Kidney (tissue), 14 donors: ENCODE data around the gene MCL1. TPM values are rescaled to one million over a fixed set of nuclear protein-coding genes. Genes with fewer than 3 reads are reported as not detected.

Source experiments
- DNase-seq, 5 donors: peaks; one replicate each; pipeline ENCODE4 v3.0.0-alpha.2; 2013 to 2020
- FAIRE-seq: peaks from 2 replicates; lab custom pipeline; 2012; peaks lifted over from hg19 to GRCh38; lab: Jason Lieb, UNC
- H3K27ac ChIP-seq, 2 donors: one replicate each; pipeline ENCODE4 v1.7.0; 2013; ENCODE audit warnings: low read depth in 2 of 2, low read length in 2 of 2, inconsistent platforms in 1 of 2
- H3K27me3 ChIP-seq: one replicate; pipeline ENCODE4 v1.7.1; 2013; ENCODE audit warnings: low read length, inconsistent platforms; ENCODE audit not compliant: control insufficient read depth, insufficient read depth
- H3K36me3 ChIP-seq, 3 donors: one replicate each; pipeline versions ENCODE4 v1.7.0 to v1.7.1; 2013; ENCODE audit warnings: low read length in 3 of 3, control low read depth in 1 of 3, inconsistent platforms in 1 of 3; ENCODE audit not compliant: insufficient read depth in 3 of 3, control insufficient read depth in 2 of 3
- H3K4me1 ChIP-seq, 3 donors: one replicate each; pipeline versions ENCODE4 v1.7.0 to v1.7.1; 2013; ENCODE audit warnings: low read length in 3 of 3, inconsistent platforms in 1 of 3, low read depth in 1 of 3; ENCODE audit not compliant: control insufficient read depth in 2 of 3, insufficient read depth in 2 of 3
- H3K4me3 ChIP-seq, 3 donors: one replicate each; pipeline versions ENCODE4 v1.7.0 to v1.8.1; 2013; ENCODE audit warnings: low read length in 3 of 3, control low read depth in 1 of 3, inconsistent platforms in 1 of 3
- H3K9ac ChIP-seq, 3 donors: one replicate each; pipeline versions ENCODE4 v1.7.0 to v1.7.1; 2013; ENCODE audit warnings: low read length in 3 of 3, control low read depth in 1 of 3, inconsistent platforms in 1 of 3
- H3K9me3 ChIP-seq, 3 donors: one replicate each; pipeline versions ENCODE4 v1.7.0 to v1.7.1; 2013; ENCODE audit warnings: low read length in 3 of 3, control low read depth in 1 of 3, inconsistent platforms in 1 of 3; ENCODE audit not compliant: control insufficient read depth in 2 of 3, insufficient read depth in 1 of 3
- intact Hi-C: fragments of 100-400 bp; cut with DNase I; formaldehyde crosslinking; loops from one replicate; pipeline ENCODE4 v1.11.1; 2022
- polyA plus RNA-seq: library from polyadenylated mRNA; stranded (reverse); fragments of 350-450 nt; fragmentation: Illumina TruSeq; extraction: RNeasy Lipid Tissue Mini Kit (QIAGEN cat#74804); gene quantifications from one replicate; pipeline ENCODE4 v1.2.3, GENCODE V29; 2014; ENCODE audit warnings: low read depth, low replicate concordance; ENCODE audit not compliant: insufficient read depth
- total RNA-seq: library from RNA; stranded (reverse); fragmentation: NEBNext Ultra II Directional; extraction: Animal tissue kit (Norgen Biotek cat#: 25700); gene quantifications from one replicate; pipeline ENCODE4 v1.2.1, GENCODE V29; 2021
- TF ChIP-seq, protein P1 (sequence below): IDR thresholded peaks from 3 replicates; pipeline ENCODE4 v1.5.1; 2012; ENCODE audit warnings: mild to moderate bottlenecking, moderate library complexity, borderline replicate concordance; ENCODE audit not compliant: insufficient read depth; ENCODE audit errors: extremely low read depth
- donor health status: control.
- donor health status: control.
- donor health status: control.
- donor health status: control.
- donor health status: control.
- donor health status: DM: yes; HTN: yes; CAD: no.
- donor health status: Normal renal cell carcinoma (clear cell type).

The MCL1 gene
- total and polyA plus RNA-seq, 2 donors from 2014 or later: 79.5 to 253 TPM

DNA sequence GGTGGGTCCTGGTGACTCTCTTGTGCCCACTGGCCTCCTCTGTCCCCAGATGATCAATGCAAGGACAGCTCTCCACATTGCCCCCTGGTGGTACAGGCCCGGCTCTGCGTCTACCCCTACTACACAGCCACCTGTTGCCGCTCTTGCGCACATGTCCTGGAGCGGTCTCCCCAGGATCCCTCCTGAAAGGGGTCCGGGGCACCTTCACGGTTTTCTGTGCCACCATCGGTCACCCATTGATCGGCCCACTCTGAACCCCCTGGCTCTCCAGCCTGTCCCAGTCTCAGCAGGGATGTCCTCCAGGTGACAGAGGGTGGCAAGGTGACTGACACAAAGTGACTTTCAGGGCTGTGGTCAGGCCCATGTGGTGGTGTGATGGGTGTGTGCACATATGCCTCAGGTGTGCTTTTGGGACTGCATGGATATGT is 19.4 kb downstream of the MCL1 start:
- H3K9ac ChIP-seq: peak overlapping the region in 2 of 3 donors; percentile 75 to 99
- H3K27ac ChIP-seq: peak overlapping the region; percentile 100
- intact Hi-C loops: no loop called here
- peak; percentile 77 to 89 (median 84) for DNase-seq
- peak overlapping the region in 2 of 3 donors; percentile 74 to 85 for H3K4me3 ChIP-seq
- no peaks in the 10 kb centered on the region for H3K9me3 ChIP-seq
- peaks cover 4 to 5% (median 4%) of the 10 kb centered on the region in 3 donors for H3K36me3 ChIP-seq
- TF ChIP-seq, protein P1, sequence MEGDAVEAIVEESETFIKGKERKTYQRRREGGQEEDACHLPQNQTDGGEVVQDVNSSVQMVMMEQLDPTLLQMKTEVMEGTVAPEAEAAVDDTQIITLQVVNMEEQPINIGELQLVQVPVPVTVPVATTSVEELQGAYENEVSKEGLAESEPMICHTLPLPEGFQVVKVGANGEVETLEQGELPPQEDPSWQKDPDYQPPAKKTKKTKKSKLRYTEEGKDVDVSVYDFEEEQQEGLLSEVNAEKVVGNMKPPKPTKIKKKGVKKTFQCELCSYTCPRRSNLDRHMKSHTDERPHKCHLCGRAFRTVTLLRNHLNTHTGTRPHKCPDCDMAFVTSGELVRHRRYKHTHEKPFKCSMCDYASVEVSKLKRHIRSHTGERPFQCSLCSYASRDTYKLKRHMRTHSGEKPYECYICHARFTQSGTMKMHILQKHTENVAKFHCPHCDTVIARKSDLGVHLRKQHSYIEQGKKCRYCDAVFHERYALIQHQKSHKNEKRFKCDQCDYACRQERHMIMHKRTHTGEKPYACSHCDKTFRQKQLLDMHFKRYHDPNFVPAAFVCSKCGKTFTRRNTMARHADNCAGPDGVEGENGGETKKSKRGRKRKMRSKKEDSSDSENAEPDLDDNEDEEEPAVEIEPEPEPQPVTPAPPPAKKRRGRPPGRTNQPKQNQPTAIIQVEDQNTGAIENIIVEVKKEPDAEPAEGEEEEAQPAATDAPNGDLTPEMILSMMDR: peak; percentile 90
- H3K27me3 ChIP-seq: no peaks in the 10 kb centered on the region
- FAIRE-seq: no peak
- H3K4me1 ChIP-seq: peaks cover 3 to 43% (median 41%) of the 10 kb centered on the region in 3 donors

DNA sequence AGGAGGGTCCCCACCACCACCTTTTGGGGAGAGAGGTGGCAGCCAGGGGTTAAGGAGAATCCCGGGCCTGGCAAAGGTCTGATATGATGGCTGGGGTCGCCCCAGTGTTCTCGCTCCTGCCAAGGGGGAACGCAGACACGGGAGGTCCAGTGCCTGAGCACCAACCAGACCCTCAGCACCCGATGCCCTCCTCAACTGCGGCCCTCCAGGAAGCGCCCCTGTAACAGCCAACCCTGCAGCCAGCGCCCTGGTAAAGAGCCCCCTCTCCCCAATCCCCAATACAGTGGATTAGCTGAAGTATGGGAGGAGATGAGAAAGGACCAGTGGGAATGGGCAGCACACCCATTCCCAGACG is 19.8 kb downstream of the MCL1 start:
- Histone ChIP-seq H3K9ac (peak overlapping the region in 2 of 3 donors; percentile 75 to 99), H3K36me3 (peaks cover 4 to 5% (median 4%) of the 10 kb centered on the region in 3 donors), H3K4me1 (peaks cover 3 to 39% (median 37%) of the 10 kb centered on the region in 3 donors), H3K27ac (no peak overlapping the region), H3K9me3 (no peaks in the 10 kb centered on the region), H3K27me3 (no peaks in the 10 kb centered on the region), H3K4me3 (no peak overlapping the region)
- intact Hi-C loops: no loop called here
- TF ChIP-seq, protein P1: no peak
- FAIRE-seq (no peak), DNase-seq (no peak)

DNA sequence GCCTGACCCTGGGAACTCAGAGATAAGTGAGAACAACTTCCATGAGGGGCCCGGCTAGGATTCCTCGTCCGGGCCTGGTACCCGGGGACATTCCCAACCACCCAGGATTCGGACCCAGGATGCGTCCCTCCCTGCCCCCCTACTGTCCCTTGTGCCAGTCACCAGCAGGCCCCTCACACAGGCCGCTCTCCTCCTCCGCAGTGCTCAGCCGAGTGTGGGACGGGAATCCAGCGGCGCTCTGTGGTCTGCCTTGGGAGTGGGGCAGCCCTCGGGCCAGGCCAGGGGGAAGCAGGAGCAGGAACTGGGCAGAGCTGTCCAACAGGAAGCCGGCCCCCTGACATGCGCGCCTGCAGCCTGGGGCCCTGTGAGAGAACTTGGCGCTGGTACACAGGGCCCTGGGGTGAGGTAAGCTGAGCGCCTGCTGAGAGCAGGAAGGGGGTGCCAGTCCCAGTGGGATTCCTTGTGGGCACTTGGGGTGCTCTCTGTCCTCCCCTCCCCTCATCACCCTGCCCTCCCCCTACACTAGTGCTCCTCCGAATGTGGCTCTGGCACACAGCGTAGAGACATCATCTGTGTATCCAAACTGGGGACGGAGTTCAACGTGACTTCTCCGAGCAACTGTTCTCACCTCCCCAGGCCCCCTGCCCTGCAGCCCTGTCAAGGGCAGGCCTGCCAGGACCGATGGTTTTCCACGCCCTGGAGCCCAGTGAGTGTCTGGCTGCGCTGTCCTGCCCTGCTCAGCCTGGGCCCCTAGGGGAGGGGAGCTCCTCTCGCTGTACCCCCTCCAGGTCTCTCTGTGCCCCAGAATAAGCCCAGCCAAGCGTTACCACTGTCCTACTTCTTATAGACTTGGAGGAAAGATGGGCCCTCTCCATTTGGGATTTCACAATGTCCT is 20.4 kb downstream of the MCL1 start:
- DNase-seq: peak in 4 of 5 donors; percentile 42 to 89 (median 70)

More for the DNA sequence above, 20.4 kb downstream of the MCL1 start:
- no peak overlapping the region for H3K4me3 ChIP-seq
- TF ChIP-seq, protein P1: no peak
- no peaks in the 10 kb centered on the region for H3K27me3 ChIP-seq
- intact Hi-C loops: no loop called here
- H3K27ac ChIP-seq: peak overlapping the region in 1 of 2 donors; percentile 7
- H3K9me3 ChIP-seq: no peaks in the 10 kb centered on the region
- peaks cover 4 to 5% (median 4%) of the 10 kb centered on the region in 3 donors for H3K36me3 ChIP-seq
- no peak overlapping the region for H3K9ac ChIP-seq
- H3K4me1 ChIP-seq: peaks cover 3 to 37% (median 33%) of the 10 kb centered on the region in 3 donors
- no peak for FAIRE-seq
